ENCODE results near the gene CTCF. TPM values are rescaled to one million over a fixed set of nuclear protein-coding genes. Genes with fewer than 3 reads are reported as not detected.
"Not testable (repeated sequence)": the region's sequence is repeated elsewhere in the genome, so short reads cannot be mapped to it uniquely, and the experiment has no call there.

Gene CTCF, protein sequence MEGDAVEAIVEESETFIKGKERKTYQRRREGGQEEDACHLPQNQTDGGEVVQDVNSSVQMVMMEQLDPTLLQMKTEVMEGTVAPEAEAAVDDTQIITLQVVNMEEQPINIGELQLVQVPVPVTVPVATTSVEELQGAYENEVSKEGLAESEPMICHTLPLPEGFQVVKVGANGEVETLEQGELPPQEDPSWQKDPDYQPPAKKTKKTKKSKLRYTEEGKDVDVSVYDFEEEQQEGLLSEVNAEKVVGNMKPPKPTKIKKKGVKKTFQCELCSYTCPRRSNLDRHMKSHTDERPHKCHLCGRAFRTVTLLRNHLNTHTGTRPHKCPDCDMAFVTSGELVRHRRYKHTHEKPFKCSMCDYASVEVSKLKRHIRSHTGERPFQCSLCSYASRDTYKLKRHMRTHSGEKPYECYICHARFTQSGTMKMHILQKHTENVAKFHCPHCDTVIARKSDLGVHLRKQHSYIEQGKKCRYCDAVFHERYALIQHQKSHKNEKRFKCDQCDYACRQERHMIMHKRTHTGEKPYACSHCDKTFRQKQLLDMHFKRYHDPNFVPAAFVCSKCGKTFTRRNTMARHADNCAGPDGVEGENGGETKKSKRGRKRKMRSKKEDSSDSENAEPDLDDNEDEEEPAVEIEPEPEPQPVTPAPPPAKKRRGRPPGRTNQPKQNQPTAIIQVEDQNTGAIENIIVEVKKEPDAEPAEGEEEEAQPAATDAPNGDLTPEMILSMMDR
- total RNA-seq = 25.9 and 32.0 TPM in 2 replicates

GRCh38 chr16:67562526-67562917 lies at the start of gene CTCF:
CTCF (plus strand) TSS chr16:67562526; CDS start chr16:67610833, 48,307 bp downstream.
- peak within 1 kb of the TSS; percentile 79 for H3K4me3 ChIP-seq (ENCODE audit: low read depth, low read length)
- peak; percentile 52 for TF ChIP-seq CTCF (conservative IDR thresholded peaks at IDR 0.05; ENCODE audit: low read depth, low read length)
- no peak for DNase-seq (ENCODE audit: low read depth)

DNA sequence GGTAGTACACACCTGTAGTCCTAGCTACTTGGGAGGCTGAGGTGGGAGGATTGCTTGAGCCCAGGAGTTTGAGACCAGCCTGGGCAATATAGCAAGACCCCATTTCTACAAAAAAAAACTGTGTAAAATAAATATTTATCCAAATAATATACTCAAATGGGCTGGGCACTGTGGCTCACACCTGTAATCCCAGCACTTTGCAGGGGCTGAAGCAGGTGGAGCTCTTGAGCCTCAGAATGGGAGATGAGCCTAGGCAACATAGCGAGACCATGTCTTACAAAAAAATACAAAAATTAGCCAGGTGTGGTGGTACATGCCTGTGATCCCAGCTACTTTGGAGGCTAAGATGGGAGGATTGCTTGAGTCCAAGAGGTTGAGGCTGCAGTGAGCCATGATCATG lies 48.4 kb upstream of the CTCF start:
- DNase-seq (ENCODE audit: low read depth) = not testable (repeated sequence)

GRCh38 chr16:67514382-67514828 lies 47.9 kb upstream of the CTCF start:
- no peak overlapping the region for H3K4me3 ChIP-seq (ENCODE audit: low read depth, low read length)
- TF ChIP-seq CTCF (conservative IDR thresholded peaks at IDR 0.05; ENCODE audit: low read depth, low read length) = peak; percentile 72
- no peak for DNase-seq (ENCODE audit: low read depth)

More for the DNA sequence above, 48.4 kb upstream of the CTCF start:
- H3K4me3 ChIP-seq (ENCODE audit: low read depth, low read length) = not testable (repeated sequence)

GRCh38 chr16:67516296-67517154 lies 45.8 kb upstream of the CTCF start:
- TF ChIP-seq CTCF (conservative IDR thresholded peaks at IDR 0.05; ENCODE audit: low read depth, low read length) = no peak
- DNase-seq (ENCODE audit: low read depth) = peak; percentile 78
- H3K4me3 ChIP-seq (ENCODE audit: low read depth, low read length) = no peak overlapping the region

- no peak for DNase-seq (ENCODE audit: low read depth)
- no peak overlapping the region for H3K4me3 ChIP-seq (ENCODE audit: low read depth, low read length)
- TF ChIP-seq CTCF (conservative IDR thresholded peaks at IDR 0.05; ENCODE audit: low read depth, low read length) = no peak
Measured at GRCh38 chr16:67517155-67517445, 45.2 kb upstream of the CTCF start.

DNA sequence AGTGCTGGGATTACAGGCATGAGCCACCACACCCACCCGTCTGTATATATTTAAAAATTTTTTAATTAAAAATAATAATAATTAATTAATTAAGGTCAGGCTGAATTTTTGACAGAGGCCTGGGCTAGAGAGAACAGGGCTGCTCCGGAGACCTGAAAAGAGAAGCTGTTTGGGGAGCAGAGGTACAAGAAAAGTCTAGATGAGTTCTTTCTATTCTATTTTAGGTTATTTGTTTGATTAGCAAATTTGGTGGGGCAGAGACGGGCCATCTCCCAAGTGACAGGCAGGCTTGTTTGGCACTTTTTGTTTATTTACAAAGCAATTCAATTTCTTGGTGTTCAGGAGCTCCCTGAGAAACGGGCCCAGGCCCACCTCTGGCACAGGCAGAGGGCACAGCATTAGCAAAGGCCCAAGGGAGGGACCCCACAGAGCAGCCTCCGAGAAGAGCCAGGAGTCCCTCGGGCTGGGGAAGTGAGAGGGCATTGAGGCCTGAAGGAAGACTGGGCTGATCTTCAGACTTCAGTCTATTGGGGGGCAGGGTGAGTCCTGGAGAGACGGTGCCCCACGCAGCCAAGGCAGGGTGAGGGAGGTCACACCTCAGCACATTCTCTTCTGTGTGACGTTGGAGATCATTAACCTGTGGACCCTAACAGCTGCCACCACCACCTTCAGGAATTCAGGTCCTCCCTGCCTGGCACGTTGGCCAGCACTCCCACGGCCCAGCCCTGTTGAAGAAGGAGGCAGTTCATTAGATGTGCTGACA lies 44.5 kb upstream of the CTCF start:
- DNase-seq (ENCODE audit: low read depth) = no peak
- H3K4me3 ChIP-seq (ENCODE audit: low read depth, low read length) = no peak overlapping the region
- TF ChIP-seq CTCF (conservative IDR thresholded peaks at IDR 0.05; ENCODE audit: low read depth, low read length) = no peak

All from epithelial cell of proximal tubule (primary cell).